H1 (cell line): ENCODE data around the gene MGAT5. TPM values are rescaled to one million over a fixed set of nuclear protein-coding genes. Genes with fewer than 3 reads are reported as not detected.

ENCODE experiments used
- CTCF ChIA-PET: fragments of 300-600 bp; sonication (Branson Sonifier 250); formaldehyde crosslinking; loops from one replicate; lab custom pipeline; 2021; ENCODE audit not compliant: partially characterized antibody; lab: Charles Lee
- POLR2A ChIA-PET: fragments of 300-600 bp; sonication (Branson Sonifier 250); formaldehyde crosslinking; loops from one replicate; lab custom pipeline; 2021; ENCODE audit warnings: inconsistent platforms; ENCODE audit not compliant: partially characterized antibody; lab: Charles Lee
- DNase-seq, 2 experiments: peaks; one replicate each; pipeline versions ENCODE4 v3.0.0 to v3.0.0-alpha.2; 2010 to 2022; ENCODE audit warnings: low spot score in 2 of 2, low read depth in 1 of 2, mixed read lengths in 1 of 2
- FAIRE-seq: peaks from 2 replicates; lab custom pipeline; 2011; peaks lifted over from hg19 to GRCh38; lab: Jason Lieb, UNC
- H2AFZ ChIP-seq: 2 replicates; pipeline ENCODE4 v1.8.1; 2012; ENCODE audit warnings: low read length, inconsistent platforms
- H2AK5ac ChIP-seq: 2 replicates; pipeline ENCODE4 v1.6.1; 2013; ENCODE audit warnings: low read depth, low read length
- H2BK120ac ChIP-seq: replicated peaks from 2 replicates; pipeline ENCODE3; 2013; ENCODE audit warnings: low read depth, low read length, inconsistent platforms
- H2BK12ac ChIP-seq: 2 replicates; pipeline ENCODE4 v1.6.1; 2013; ENCODE audit warnings: low read depth, low read length
- H2BK15ac ChIP-seq: 2 replicates; pipeline ENCODE4 v1.6.1; 2013; ENCODE audit warnings: low read length
- H2BK20ac ChIP-seq: 2 replicates; pipeline ENCODE4 v1.6.1; 2013; ENCODE audit warnings: low read length
- H2BK5ac ChIP-seq: 2 replicates; pipeline ENCODE4 v1.6.1; 2013; ENCODE audit warnings: low read depth, low read length
- H3K14ac ChIP-seq: 2 replicates; pipeline ENCODE4 v1.6.1; 2013; ENCODE audit warnings: inconsistent platforms; ENCODE audit not compliant: insufficient read length
- H3K18ac ChIP-seq: 2 replicates; pipeline ENCODE4 v1.6.1; 2013; ENCODE audit warnings: low read length; ENCODE audit errors: extremely low read depth
- H3K23ac ChIP-seq: 2 replicates; pipeline ENCODE4 v1.6.1; 2013; ENCODE audit warnings: inconsistent platforms; ENCODE audit not compliant: insufficient read length
- H3K23me2 ChIP-seq: 2 replicates; pipeline ENCODE4 v1.6.1; 2013; ENCODE audit warnings: low read depth, low read length
- H3K27ac ChIP-seq: 2 replicates; pipeline ENCODE4 v1.6.1; 2011; ENCODE audit warnings: low read depth, low read length, inconsistent platforms
- H3K27me3 ChIP-seq, 4 experiments: replicated peaks in 1 of 4; 1 replicate in 1 of 4; 2 replicates in 3 of 4; pipeline versions ENCODE4 v1.6.1 to v1.8.1; 2011 to 2013; ENCODE audit warnings: low read length in 3 of 4, mild to moderate bottlenecking in 3 of 4, inconsistent platforms in 2 of 4, mixed read lengths in 2 of 4, moderate library complexity in 1 of 4; ENCODE audit not compliant: control insufficient read depth in 3 of 4, insufficient read depth in 3 of 4; ENCODE audit errors: extremely low read depth in 1 of 4
- H3K36me3 ChIP-seq, 4 experiments: 2 replicates each; pipeline versions ENCODE4 v1.6.1 to v1.8.1; 2011 to 2013; ENCODE audit warnings: mild to moderate bottlenecking in 4 of 4, low read length in 3 of 4, moderate library complexity in 2 of 4, control low read depth in 1 of 4, inconsistent platforms in 1 of 4; ENCODE audit not compliant: insufficient read depth in 4 of 4, control insufficient read depth in 2 of 4
- H3K4ac ChIP-seq: replicated peaks from 2 replicates; pipeline ENCODE3; 2013; ENCODE audit warnings: low read length, low read depth, mixed read lengths, inconsistent platforms; ENCODE audit not compliant: insufficient read length
- H3K4me1 ChIP-seq, 4 experiments: replicated peaks in 1 of 4; 1 replicate in 1 of 4; 2 replicates in 3 of 4; pipeline versions ENCODE4 v1.6.1 to v1.8.1; 2011 to 2013; ENCODE audit warnings: low read length in 3 of 4, inconsistent platforms in 2 of 4, mixed read lengths in 1 of 4; ENCODE audit not compliant: insufficient read depth in 4 of 4, control insufficient read depth in 3 of 4
- H3K4me2 ChIP-seq, 2 experiments: 2 replicates each; pipeline versions ENCODE4 v1.6.1 to v1.8.1; 2011 to 2013; ENCODE audit warnings: low read depth in 2 of 2, low read length in 2 of 2, control low read depth in 1 of 2, inconsistent platforms in 1 of 2, mild to moderate bottlenecking in 1 of 2; ENCODE audit not compliant: insufficient read depth in 1 of 2
- H3K4me3 ChIP-seq, 4 experiments: fragments of 200-600, 300-600 bp in 1 of 4; sonication (generic), shearing (Covaris generic), sonication (Bioruptor Twin) in 1 of 4; 2 replicates each; pipeline versions ENCODE4 v1.5.1 to v1.8.1; 2011 to 2016; ENCODE audit warnings: low read length in 4 of 4, low read depth in 3 of 4, control low read depth in 2 of 4, inconsistent platforms in 2 of 4, mild to moderate bottlenecking in 2 of 4, mixed read lengths in 1 of 4, moderate library complexity in 1 of 4; ENCODE audit not compliant: insufficient read depth in 2 of 4; ENCODE audit errors: extremely low read depth in 1 of 4
- H3K56ac ChIP-seq: replicated peaks from 2 replicates; pipeline ENCODE3; 2013; ENCODE audit warnings: low read depth, mild to moderate bottlenecking, mixed read lengths, low read length, inconsistent platforms; ENCODE audit not compliant: insufficient read length
- H3K79me1 ChIP-seq: 2 replicates; pipeline ENCODE4 v1.6.1; 2013; ENCODE audit warnings: low read depth, low read length, control low read depth
- H3K79me2 ChIP-seq, 2 experiments: 2 replicates each; pipeline versions ENCODE4 v1.6.1 to v1.8.1; 2012 to 2013; ENCODE audit warnings: low read length in 2 of 2, mild to moderate bottlenecking in 2 of 2, inconsistent platforms in 1 of 2; ENCODE audit not compliant: insufficient read depth in 2 of 2, control insufficient read depth in 1 of 2
- H3K9ac ChIP-seq, 4 experiments: replicated peaks in 1 of 4; 1 replicate in 1 of 4; 2 replicates in 3 of 4; pipeline versions ENCODE4 v1.6.1 to v1.8.1; 2011 to 2013; ENCODE audit warnings: low read depth in 3 of 4, low read length in 3 of 4, control low read depth in 2 of 4, mild to moderate bottlenecking in 2 of 4, moderate library complexity in 2 of 4, inconsistent platforms in 1 of 4; ENCODE audit errors: extremely low read depth in 1 of 4
- H3K9me3 ChIP-seq, 2 experiments: 2 replicates each; pipeline versions ENCODE4 v1.6.1 to v1.8.1; 2012 to 2013; ENCODE audit warnings: mild to moderate bottlenecking in 2 of 2, moderate library complexity in 2 of 2, control low read depth in 1 of 2, inconsistent platforms in 1 of 2, low read depth in 1 of 2, low read length in 1 of 2, mixed read lengths in 1 of 2; ENCODE audit not compliant: insufficient read depth in 2 of 2
- H4K20me1 ChIP-seq, 2 experiments: replicated peaks in 1 of 2; 2 replicates each; pipeline versions ENCODE3 to v1.8.1; 2011 to 2013; ENCODE audit warnings: inconsistent platforms in 2 of 2, low read length in 2 of 2, mild to moderate bottlenecking in 1 of 2; ENCODE audit not compliant: insufficient read depth in 2 of 2, control insufficient read depth in 1 of 2
- H4K5ac ChIP-seq: 2 replicates; pipeline ENCODE4 v1.6.1; 2013; ENCODE audit warnings: low read length, low read depth, mixed read lengths, inconsistent platforms; ENCODE audit not compliant: insufficient read length
- H4K8ac ChIP-seq: 2 replicates; pipeline ENCODE4 v1.8.0; 2013; ENCODE audit warnings: mild to moderate bottlenecking, moderate library complexity, low read length, inconsistent platforms; ENCODE audit not compliant: insufficient read depth; ENCODE audit errors: extremely low read depth
- H4K91ac ChIP-seq: replicated peaks from 2 replicates; pipeline ENCODE3; 2013; ENCODE audit warnings: low read length, mixed read lengths, inconsistent platforms; ENCODE audit not compliant: insufficient read length
- BACH1 ChIP-seq: IDR thresholded peaks from 2 replicates; pipeline ENCODE4 v1.6.1; 2012; ENCODE audit warnings: low read length, improper control_type of control experiment
- BRCA1 ChIP-seq: IDR thresholded peaks from 2 replicates; pipeline ENCODE4 v1.6.1; 2012; ENCODE audit warnings: low read depth, low read length, improper control_type of control experiment
- EP300 ChIP-seq, 2 experiments: IDR thresholded peaks; 1 replicate in 1 of 2; 2 replicates in 1 of 2; pipeline ENCODE4 v1.6.1; 2011 to 2012; ENCODE audit warnings: low read depth in 2 of 2, low read length in 2 of 2, mild to moderate bottlenecking in 2 of 2, borderline replicate concordance in 1 of 2, inconsistent platforms in 1 of 2, moderate library complexity in 1 of 2
- JUN ChIP-seq: IDR thresholded peaks from 2 replicates; pipeline ENCODE4 v1.6.1; 2011; ENCODE audit warnings: low read depth, mild to moderate bottlenecking, improper control_type of control experiment, low read length
- MAFK ChIP-seq: IDR thresholded peaks from 2 replicates; pipeline ENCODE4 v1.6.1; 2012; ENCODE audit warnings: low read depth, mild to moderate bottlenecking, improper control_type of control experiment, low read length
- RFX5 ChIP-seq: IDR thresholded peaks from 2 replicates; pipeline ENCODE4 v1.6.1; 2011; ENCODE audit warnings: low read depth, low read length, improper control_type of control experiment, borderline replicate concordance
- RXRA ChIP-seq: IDR thresholded peaks from 2 replicates; pipeline ENCODE4 v1.6.1; 2011; ENCODE audit warnings: low read depth, mild to moderate bottlenecking, low read length, moderate library complexity; ENCODE audit not compliant: insufficient read depth
- SIX5 ChIP-seq: IDR thresholded peaks from 2 replicates; pipeline ENCODE4 v1.6.1; 2011; ENCODE audit warnings: mild to moderate bottlenecking, low read depth, low read length
- SUZ12 ChIP-seq: fragments of 200-600 bp; sonication (generic); IDR thresholded peaks from 2 replicates; pipeline ENCODE4 v1.6.1; 2012; ENCODE audit warnings: mild to moderate bottlenecking, inconsistent platforms, low read length, moderate library complexity, mixed read lengths
- TAF7 ChIP-seq: optimal IDR thresholded peaks from 2 replicates; pipeline ENCODE3; 2011; ENCODE audit warnings: low read depth, mild to moderate bottlenecking, inconsistent platforms, low read length, moderate library complexity, borderline replicate concordance
- ZNF274 ChIP-seq: IDR thresholded peaks from 2 replicates; pipeline ENCODE4 v1.7.0; 2012; ENCODE audit warnings: low read length, borderline replicate concordance; ENCODE audit errors: extremely low read depth
- WGBS, 2 experiments: shearing (Covaris generic) in 1 of 2; methylation state at CpG; one replicate each; pipeline versions ENCODE4 v1.1.6 to v1.1.7; 2013 to 2015; ENCODE audit warnings: low lambda C conversion rate in 2 of 2, mixed read lengths in 2 of 2, inconsistent platforms in 1 of 2, low coverage in 1 of 2, missing lambda C conversion rate in 1 of 2; ENCODE audit not compliant: insufficient replicate concordance in 2 of 2, insufficient coverage in 1 of 2, insufficient read length in 1 of 2; ENCODE audit errors: extremely low coverage in 1 of 2, missing lambda C conversion rate in 1 of 2; 5-methylcytosine and 5-hydroxymethylcytosine counted together
- polyA plus RNA-seq, 7 experiments: library from polyadenylated mRNA; depleted of rRNA in 3 of 7; stranded (reverse) in 5 of 7; unstranded in 2 of 7; fragments of >200 nt in 5 of 7; fragments of 200-250 nt in 2 of 7; gene quantifications; 1 replicate in 5 of 7; 2 replicates in 1 of 7; 4 replicates in 1 of 7; pipeline versions ENCODE4 v1.2.1 to v1.2.3, GENCODE V29; 2011 to 2013; ENCODE audit warnings: missing spikeins in 2 of 7, mixed read lengths in 2 of 7
- total RNA-seq: library from RNA; stranded (reverse); fragmentation: NEBNext Ultra II Directional; extraction: Animal tissue kit (Norgen Biotek cat#: 25700); gene quantifications from 2 replicates; pipeline ENCODE4 v1.2.1, GENCODE V29; 2021
- TF ChIP-seq, protein P1 (sequence below): IDR thresholded peaks from 2 replicates; pipeline ENCODE4 v1.6.1; 2011; ENCODE audit warnings: low read length, improper control_type of control experiment

MGAT5 gene
- total and polyA plus RNA-seq, 2 of the 8 experiments (the other 6 are each of a cell fraction or from before 2014, with no cell fraction given): 11.2 to 49.2 TPM

DNA sequence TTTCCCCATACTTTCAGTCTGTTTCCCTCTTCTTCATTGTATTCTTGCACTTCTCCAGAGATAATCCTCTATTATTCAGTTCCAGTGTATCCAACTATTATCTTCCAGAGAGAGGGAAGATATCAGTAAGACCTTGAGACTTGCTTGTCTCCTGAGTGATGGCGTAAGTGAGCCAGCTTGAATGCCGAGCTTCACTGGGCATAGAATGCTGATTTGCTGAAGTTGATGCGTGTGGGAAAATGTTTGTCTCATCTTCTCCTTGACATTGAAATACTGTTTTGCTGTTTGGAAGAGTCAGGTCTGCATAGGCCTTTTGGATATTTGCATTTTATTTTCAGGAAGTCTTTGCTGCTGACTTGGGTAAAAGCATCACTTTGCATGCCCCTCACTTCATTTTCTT lies 41.1 kb upstream of the MGAT5 start:
- CTCF ChIA-PET: no interaction called here

More for the DNA sequence above, 41.1 kb upstream of the MGAT5 start:
- H3K23ac ChIP-seq: no peak overlapping the region
- H4K91ac ChIP-seq: no peak overlapping the region
- no peak overlapping the region for H2AK5ac ChIP-seq
- peaks cover 0 to 7% (median under 1%) of the 10 kb centered on the region in 4 experiments; a peak in 1 of 7 replicates for H3K4me1 ChIP-seq
- DNase-seq (no peak), FAIRE-seq (no peak)
- TF ChIP-seq TAF7: no peak
- TF ChIP-seq RXRA: no peak
- no peak for TF ChIP-seq ZNF274
- no peak for TF ChIP-seq BACH1
- no peak for TF ChIP-seq SIX5
- no peak for TF ChIP-seq JUN
- no peak for TF ChIP-seq SUZ12
- TF ChIP-seq, protein P1, sequence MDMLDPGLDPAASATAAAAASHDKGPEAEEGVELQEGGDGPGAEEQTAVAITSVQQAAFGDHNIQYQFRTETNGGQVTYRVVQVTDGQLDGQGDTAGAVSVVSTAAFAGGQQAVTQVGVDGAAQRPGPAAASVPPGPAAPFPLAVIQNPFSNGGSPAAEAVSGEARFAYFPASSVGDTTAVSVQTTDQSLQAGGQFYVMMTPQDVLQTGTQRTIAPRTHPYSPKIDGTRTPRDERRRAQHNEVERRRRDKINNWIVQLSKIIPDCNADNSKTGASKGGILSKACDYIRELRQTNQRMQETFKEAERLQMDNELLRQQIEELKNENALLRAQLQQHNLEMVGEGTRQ: no peak
- TF ChIP-seq RFX5: no peak
- no peak for TF ChIP-seq EP300 (IDR thresholded peaks at IDR 0.05; ENCODE audit: borderline replicate concordance in 1 of 2, low read depth in 2 of 2, low read length in 2 of 2)
- TF ChIP-seq MAFK: no peak
- no peak for TF ChIP-seq BRCA1
- 0 out of 2 replicates have a peak, but pooled peaks cover 2% of the 10 kb centered on the region for H3K23me2 ChIP-seq
- H3K14ac ChIP-seq: no peak overlapping the region
- H3K9ac ChIP-seq: no peak overlapping the region
- no peaks in the 10 kb centered on the region for H3K9me3 ChIP-seq
- POLR2A ChIA-PET: interaction anchor here (0.9 kb wide), 1 partner anchor 93 kb away, joined by 3 read pairs; no protein-coding TSS in a partner anchor
- H3K79me2 ChIP-seq: peaks cover 0 to 56% of the 10 kb centered on the region in 2 experiments; a peak in 3 of 4 replicates
- H2BK120ac ChIP-seq: no peak overlapping the region
- H4K5ac ChIP-seq: no peak overlapping the region
- H3K36me3 ChIP-seq: no peaks in the 10 kb centered on the region
- H2BK15ac ChIP-seq: no peak overlapping the region
- H3K79me1 ChIP-seq: peaks cover 6% of the 10 kb centered on the region; the same call in 1 of the 2 replicates
- no peak overlapping the region for H3K4ac ChIP-seq
- 90% methylated on average over 3 of the region's 3 CpGs; no CpG with 5 or more reads in 1 of the 2 experiments for WGBS, 2 experiments
- no peak overlapping the region for H4K8ac ChIP-seq
- no peak overlapping the region for H3K4me3 ChIP-seq
- no peak overlapping the region for H2BK5ac ChIP-seq
- no peak overlapping the region for H3K56ac ChIP-seq
- no peak overlapping the region for H3K18ac ChIP-seq
- H4K20me1 ChIP-seq: peaks cover 0 to 7% of the 10 kb centered on the region in 2 experiments
- no peak overlapping the region for H2BK12ac ChIP-seq
- H3K4me2 ChIP-seq: no peak overlapping the region
- H2AFZ ChIP-seq: no peak overlapping the region
- no peak overlapping the region for H2BK20ac ChIP-seq
- H3K27ac ChIP-seq: no peak overlapping the region
- no peaks in the 10 kb centered on the region for H3K27me3 ChIP-seq
